Stimulated activated CD4-positive, alpha-beta T cell treated with anti-CD3 and anti-CD28 coated beads, Interleukin-4, amount 100 ng/mL, for 48 hours (primary cell): ENCODE measurements around the gene FOXO1.

Source experiments
- DNase-seq, 2 donors: peaks; one replicate each; pipeline ENCODE4 v3.0.0-alpha.2; 2020; ENCODE audit warnings: low read depth in 2 of 2

FOXO1 gene

DNA sequence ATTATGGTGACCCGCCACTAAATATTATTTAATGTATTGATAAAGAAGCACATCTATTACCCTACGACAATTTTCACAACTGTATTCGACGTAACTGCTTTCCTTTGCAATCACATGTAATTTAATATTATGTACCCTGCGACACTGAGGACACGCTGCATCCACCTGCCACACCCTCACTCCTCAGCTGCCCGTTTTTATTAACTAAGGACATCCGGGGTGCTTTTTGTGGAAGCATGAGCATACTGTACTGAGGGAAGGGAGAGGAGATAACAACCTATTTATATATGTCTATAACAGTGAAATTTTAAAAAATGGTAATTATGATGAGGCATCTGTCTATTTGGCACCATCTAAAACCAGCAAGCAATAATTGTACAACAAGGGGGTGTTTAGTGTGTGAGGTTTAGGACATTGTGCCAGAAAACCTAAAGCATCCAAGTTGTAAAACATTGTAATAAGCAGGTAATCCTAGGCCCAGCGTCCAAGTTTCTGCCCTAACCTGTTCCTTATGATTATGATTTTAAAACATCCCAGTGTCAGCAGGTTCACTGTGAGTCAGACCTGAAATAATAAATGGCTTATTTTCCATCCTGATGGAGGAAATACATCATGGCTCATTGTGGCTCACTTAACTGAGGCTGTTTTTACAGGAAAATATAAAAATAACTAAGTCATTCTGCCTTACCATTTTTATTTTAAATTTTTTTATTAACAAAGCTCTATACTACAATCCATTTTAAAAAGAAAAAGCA, 56.3 kb downstream of the FOXO1 start:
- no peak for DNase-seq

DNA sequence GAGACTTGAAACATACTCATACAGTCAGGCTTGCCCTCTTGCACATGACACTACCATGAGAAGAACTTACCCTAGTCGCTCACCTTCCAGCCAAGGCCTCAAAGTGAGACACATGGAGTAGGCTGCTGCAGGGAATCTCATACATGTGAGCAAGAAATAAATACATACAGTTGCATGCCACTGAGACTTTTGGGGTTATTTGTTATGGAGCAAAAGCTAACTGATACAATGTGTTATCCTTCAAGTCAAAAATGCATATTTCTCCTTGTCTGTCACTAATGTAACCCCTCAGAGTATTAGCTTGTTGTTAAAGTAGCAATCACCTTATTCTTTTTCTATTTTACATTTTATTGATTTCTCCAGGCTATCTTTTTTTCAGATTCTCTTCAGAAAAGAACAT, 58.1 kb downstream of the FOXO1 start:
- DNase-seq, result no peak

DNA sequence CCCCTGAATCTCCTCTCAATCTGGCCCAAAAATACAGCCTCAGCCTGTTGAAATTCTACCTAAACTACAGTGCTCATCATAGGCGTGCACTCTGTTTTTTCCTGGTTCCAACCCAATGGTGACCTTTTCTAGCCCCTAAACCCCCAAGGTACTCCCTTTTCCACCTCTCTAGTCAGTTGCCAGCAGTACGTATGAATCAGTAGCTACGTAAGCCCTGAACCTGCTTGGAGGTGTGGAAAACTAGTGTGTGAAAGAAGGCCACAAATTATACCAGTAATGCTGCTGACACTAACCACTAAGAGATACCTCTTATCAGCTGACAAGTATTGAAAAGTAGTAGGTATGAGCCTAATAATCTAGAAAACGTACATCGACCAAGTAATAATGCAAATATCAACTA, 60.9 kb downstream of the FOXO1 start:
- no peak for DNase-seq

DNA sequence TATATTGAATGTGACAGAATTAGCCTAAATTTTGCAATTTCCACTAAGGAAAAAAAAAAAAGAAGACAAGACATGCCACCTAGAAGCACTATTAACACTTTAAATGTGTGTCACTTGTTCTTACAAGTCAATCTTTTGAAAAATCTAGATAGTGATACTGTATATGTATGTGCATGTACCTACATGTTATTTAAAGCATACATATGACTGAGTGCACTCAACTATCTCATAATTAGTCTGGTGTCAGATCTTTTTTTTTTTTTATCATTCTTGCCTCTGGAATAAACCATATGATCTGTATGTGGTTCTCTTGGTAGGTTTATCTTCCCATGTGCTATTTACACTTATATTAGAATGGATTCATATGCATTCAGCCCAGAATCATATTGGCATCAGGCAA, 62.3 kb downstream of the FOXO1 start:
- DNase-seq, result no peak

DNA sequence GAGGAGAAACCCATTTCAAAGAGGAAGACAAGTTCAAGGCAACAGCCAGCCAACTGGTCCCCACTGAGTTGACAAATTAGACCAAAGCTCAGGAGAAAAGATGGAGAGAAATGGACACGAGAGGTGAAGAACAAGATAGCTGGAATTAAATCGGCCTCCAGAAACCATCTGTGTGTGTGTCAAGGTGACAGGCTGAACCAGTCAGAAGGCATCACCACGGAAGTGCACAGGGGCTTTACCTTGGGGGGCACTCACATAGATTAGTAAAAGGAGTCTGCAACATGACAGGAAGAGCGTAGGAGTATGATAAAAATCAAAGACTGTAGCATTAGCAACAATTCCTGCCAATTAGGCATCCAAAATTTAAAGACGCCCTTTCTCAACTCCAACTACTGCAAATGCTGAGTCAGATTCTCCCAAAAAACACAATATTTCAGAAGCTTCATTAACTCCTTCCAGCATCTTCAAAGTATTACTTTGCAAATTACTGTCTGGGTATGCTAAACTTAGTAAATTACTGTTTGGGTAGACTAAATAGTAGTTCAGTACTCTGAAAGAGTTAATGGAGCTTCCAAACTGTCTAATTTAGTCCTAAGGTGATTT, 66.2 kb downstream of the FOXO1 start:
- no peak for DNase-seq

DNA sequence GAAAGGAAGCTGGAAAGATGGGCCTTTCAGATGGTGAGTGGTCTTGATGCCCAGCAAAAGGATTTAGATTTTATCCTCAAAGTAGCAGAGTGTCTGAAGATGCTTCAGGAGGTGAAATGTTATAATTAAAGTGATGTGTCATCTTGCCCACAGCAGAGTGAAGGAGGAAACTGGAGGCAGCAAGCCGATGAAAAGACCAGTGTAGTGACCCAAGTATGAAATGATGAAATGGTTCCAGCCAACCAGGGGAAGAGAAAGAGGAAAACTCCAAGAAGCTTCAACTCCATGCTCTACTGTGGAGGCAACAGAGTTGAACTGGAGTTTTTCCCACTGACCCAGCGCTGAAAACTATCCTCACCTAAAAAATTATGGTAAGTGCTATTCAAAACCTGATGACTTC, 66.7 kb downstream of the FOXO1 start:
- no peak for DNase-seq

DNA sequence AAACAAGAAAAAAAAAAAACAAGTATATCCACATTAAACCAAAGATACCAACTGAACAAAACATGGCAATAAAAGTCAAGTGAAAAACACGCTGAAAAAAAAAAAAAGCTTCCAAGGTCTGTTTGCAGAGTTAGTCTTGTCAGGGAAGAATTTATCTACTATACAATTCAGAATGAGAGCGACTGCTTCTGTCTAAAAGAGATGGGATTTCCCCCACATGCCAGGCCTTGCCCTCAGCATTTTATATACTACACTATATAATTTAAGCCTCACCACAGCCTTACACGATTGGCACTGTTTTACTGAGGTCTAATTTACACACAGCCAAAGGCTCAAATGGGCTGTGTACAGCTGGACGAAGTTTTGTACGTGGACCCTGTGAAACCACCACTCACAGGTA, 67.3 kb downstream of the FOXO1 start:
- DNase-seq, result no peak

DNA sequence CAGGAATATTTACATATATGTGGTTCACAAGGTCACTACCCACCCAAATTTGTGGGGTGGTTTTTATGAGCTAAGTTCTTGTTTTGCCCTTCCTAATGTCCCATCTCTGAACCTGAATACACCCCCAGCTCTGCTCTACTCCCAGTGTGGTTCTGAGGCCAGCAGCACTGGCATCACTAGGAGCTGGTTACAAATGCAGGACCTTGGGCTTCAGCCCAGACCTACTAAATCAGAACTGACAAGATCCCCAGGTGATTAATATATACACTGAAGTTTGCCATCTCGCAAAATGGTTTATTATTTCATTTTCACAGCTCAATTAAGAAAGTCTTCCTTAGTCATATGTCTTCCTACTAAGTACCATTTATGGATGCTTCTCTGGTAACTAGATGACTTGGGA, 67.9 kb downstream of the FOXO1 start:
- no peak for DNase-seq

DNA sequence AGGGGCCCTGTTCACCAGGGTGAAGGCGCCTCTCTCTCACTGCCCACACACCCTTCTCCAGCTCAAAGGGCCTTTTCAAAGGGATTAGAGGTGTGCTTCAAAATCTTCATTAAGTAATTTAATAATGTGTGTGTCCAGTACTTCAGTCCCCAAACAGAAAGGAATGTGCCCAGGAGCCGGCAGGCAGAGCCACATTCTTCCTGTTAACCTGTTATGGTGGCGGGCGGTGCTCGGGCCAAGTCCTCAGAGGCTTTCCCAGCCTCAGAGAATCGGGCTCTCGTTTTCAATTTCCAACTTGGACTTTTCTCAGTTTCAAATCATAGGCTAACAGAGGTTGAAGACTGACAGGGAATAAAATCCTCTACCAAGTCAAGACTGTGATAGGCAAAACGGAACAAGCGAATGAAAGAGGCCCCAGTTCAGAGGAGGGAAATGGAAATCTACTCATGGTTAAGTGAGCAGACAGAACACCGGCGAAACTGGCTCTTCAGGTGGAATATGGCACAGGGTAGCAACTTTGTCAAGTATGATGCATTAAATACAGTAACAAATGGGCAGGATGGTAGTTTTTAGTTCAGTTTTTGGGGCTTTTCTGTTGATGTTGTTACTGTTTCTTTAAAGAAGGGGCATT, 68.6 kb downstream of the FOXO1 start:
- no peak for DNase-seq

DNA sequence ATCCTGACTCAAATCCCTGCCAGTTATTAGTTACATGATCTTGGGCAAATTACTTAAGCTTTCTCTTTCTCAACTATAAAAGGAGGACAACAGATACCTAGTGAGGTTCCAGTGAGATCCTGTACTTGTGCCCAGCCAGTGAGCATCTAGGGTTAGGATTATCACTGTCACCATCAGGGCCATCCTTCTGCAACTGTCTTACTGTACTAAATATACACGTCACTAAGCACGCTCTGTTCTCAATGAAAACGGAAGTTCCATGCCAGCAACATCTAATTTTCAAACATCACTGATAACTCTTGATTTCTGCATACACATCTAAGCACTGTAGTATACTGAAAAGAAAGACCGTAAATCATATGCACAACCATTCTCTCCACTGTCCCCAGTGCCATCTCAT, 70.0 kb downstream of the FOXO1 start:
- no peak for DNase-seq

DNA sequence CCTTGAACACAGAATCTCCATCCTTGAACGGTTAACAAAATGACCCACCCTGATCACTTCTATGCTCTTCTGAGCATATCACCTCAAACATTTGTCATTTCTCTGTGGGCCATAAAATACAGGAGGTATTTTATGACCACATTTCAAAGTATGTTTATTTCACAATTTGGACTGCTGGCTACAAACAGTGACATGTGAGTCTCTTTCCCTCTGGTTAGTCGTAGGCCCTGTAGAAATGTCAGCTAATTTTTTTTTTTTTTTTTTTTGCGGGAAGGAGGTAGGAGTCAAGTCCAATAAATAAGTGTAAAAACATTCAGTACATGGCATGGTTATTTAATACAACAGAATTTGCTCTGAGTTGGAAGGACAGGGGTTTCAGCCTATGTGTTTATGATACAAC, 70.7 kb downstream of the FOXO1 start:
- DNase-seq, result no peak

DNA sequence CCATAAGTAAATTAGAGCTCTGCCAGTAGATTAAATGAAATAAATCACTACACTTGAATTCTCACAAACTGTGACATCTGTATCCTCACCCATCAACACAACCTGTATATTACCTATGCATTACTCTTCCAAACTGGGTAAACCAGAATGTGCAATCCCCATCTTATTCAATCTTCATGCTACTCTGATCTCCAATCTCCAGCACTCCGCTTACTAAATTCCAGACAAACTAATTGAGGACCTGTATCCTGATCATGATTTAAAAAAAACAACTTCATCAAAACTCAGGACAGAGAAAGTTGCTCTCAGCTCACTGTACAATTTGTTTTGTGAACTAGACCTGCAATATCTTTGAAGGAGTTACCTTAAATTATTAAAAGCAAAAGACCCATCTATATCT, 74.4 kb downstream of the FOXO1 start:
- no peak for DNase-seq

DNA sequence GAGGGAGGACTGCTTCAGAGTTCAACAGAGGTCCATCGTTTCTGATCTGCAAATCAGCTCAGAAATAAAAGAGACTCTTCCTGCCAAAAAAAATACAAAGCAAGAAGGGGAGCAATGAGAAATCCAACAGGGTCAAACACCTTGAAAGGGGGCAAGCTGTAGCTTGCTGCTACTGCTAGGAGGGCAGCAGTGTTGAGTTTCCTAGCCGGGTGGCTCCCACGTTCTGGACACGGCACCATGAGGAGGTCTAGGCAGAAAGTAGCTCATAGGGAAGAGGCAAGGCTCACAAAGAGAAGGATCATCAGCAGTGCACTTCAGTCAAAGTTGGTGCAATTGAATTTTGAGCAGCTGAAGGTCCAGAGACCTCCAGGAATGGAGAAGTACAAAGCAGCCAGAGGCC, 75.3 kb downstream of the FOXO1 start:
- DNase-seq, result no peak

DNA sequence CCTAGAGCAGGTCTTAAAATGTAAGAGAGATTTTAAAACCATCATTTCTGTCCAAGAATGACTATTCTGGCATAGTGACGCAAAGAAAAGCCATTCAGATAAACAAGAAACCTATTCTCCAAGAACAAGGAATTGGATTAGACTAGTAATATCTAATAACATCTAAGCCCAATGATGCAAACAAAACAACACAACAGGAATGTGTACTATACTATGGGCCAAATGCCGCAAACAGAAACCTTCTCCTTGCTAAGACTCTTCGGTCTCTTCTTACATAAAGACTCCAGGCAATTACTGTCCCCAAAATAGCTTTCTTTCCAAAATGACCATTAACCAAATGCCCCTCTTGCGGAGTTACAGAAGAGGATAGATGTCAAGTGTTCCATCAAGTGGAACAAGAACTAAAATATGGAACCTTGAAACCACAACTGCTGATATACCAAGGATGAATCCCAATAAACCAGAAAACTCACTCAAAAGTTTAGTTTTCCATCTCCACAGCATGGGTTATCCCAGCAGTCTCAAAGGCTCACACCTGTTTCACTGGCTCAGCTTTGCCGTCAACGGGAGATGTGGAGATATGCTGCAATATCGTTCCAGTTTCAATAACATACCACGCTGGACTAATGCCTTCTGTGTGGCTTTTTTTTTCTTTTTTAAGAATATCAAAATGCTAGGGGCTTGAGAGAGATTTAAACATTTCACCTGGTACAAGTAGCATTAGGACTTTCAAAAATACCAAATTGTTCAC, 76.2 kb downstream of the FOXO1 start:
- DNase-seq, result no peak

DNA sequence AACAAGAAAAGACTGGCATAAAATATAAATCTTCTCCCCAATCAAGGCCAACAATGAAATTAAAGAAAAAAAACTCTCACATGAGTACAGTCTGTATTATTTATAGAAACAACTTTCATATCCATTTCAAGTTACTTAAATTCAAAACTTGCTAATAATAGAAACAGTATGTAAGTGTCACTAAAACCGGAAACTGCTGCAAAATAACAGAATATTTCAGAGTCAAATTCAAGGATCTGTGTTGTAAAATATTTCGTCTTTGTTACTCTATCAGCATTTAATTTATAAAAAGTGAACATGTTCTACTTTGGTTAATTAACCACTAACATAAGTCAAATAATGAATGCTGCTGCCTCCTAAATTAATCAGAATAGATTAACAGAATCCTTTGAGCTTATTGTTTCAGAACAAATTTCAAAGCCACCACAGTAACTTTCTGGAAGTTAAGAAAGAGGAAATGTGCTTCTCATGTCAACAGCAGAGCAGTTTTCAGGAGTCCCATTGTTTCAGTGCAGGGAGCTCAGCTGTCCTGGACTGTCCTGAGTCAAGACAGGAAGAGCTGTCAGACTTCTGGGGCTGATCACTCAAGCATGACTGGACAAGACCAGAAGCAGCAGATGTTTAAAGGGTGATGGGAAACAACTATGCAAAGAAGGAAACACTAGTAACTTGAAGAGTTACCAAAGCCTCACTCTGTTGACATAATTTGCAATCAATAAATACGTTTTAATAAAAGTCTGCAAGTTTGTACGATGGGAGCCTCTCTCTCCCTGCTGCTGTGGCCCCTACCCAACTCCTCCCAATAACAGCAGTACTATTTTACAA, 76.9 kb downstream of the FOXO1 start:
- no peak for DNase-seq

DNA sequence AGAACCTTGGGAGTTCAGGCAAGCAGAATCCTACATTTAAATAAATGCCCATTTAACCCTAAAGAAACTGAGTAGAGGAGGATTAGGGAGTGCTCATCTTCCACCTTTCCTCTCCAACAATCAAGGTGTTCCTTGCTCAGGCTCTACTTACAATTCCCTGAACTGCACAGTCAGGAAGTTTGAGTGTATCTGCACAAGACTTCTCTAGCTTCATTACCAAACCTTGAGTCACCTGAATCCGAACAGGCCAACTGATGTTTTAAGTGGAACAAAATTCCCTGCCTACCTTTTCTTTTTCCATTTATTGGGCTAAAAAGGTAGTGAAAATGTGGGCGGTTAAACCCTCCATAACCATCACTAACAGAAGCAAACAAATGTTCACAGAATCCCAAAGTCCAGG, 78.3 kb downstream of the FOXO1 start:
- DNase-seq, result no peak

DNA sequence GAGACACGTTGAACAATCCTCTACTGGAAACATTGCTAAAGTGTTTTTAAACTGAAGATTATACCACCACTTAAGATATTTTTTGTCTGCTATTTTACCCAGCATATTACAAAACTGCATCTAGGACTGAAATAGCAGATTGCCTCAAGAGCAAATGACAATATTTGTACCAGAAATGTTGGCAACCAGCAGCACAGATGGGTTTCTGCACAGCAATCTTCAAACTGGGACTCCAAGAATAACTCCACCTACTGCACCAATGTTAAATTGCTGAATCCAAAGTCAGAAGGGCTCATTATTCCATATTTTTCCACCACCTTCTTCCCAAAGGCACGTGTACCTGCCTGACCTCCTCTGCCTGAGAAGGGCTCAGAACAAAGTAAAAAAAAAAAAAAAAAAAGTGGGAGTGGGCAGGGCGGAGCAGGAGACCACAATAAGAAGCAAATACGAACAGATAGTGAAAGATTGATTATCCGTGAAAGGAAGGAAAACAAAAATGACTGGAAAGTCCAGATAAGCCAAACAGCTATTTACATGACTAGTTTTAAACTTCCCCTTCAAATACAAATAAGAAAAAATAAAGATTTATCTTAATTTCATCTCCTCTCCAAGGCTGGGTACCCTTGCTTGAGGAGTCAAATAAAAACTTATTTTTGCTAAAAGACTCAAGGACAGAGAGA, 79.4 kb downstream of the FOXO1 start:
- no peak for DNase-seq

DNA sequence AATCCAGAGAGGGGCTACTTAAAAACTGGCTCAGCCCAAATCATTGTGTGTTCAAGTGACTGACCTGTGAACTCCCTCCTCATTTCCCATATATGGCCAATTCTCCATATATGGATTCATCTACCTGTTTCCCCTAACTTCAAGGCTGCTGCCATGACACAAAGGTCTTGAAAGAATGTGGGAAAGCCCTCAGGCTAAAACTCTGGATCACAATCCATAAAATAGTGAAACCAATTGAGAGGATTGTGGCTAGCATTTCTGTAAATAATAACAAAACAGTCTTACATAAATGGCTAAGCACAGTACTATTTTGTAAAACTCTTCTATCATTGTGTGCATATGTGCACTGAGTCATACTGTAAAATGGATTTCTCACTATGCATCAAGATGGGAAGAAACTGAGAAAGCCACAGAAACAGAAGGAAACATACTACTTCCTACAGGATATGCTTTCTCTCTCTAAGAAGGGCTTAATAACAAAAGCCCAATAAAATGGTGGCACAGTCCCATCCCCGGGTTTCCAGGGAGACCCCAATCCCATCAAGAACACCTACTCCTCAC, 80.5 kb downstream of the FOXO1 start:
- DNase-seq, result no peak

DNA sequence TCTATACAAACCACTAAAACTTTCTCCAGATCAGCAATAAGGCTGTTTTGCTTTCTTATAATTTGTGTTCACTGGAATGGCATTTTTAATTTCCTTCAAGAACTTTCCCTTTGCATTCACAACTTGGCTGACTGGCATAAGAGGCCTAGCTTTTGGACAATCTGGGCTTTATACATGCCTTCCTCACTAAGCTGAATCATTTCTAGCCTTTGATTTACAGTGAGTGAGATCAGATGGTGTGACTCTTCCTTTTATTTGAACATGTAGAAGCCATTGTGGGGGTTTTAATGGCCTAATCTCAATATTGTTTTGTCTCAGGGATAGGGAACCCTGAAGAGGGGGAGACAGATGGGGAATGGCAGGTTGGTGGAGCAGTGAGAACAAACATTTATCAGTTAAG, 82.7 kb downstream of the FOXO1 start:
- DNase-seq, result no peak

DNA sequence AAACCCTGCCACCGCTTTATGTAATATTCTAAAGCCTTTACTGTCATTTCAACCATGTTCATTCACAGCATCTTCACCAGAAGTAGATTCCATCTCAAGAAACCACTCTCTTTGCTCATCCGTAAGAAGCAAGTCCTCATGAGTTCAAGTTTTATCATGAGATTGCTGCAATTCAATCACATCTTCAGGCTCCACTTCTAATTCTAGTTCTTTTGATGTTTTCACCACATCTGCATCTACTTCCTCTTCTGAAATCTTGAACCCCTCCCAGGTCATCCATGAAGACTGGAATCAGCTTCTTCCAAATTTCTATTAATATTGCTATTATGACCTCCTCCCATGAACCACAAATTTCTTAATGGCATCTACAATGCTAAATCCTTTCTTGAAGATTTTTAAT, 83.9 kb downstream of the FOXO1 start:
- DNase-seq, result no peak

DNA sequence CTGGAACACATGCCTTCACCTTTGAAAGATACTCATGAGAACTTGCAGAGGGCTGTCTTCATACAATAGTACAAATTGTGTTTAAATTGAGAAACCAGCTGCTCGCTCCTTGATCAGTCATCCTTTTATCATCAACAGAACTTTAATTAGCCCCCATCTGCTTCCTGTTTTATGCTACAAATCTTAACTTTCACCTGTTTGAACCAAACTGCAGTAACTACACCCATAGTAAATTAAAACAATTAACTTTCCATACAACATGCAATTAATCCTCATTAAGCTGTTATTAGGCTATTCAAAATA, 85.2 kb downstream of the FOXO1 start:
- DNase-seq, result no peak
